Keratinocyte (primary cell): ENCODE data around the gene LRP3.

ENCODE experiments used
- EZH2 ChIP-seq: IDR thresholded peaks from one replicate; pipeline ENCODE4 v1.6.1; 2012; ENCODE audit warnings: inconsistent platforms, mild to moderate bottlenecking, low read length, moderate library complexity
- TF ChIP-seq, protein P1 (sequence below), 3 experiments: IDR thresholded peaks in 1 of 3; conservative IDR thresholded peaks in 1 of 3; optimal IDR thresholded peaks in 1 of 3; 2 replicates in 2 of 3; 3 replicates in 1 of 3; pipeline versions ENCODE3 to v1.5.1; 2011; ENCODE audit warnings: low read length in 3 of 3, mild to moderate bottlenecking in 3 of 3, moderate library complexity in 2 of 3, control low read depth in 1 of 3, inconsistent platforms in 1 of 3; ENCODE audit not compliant: insufficient read depth in 2 of 3; ENCODE audit errors: extremely low read depth in 1 of 3

DNA sequence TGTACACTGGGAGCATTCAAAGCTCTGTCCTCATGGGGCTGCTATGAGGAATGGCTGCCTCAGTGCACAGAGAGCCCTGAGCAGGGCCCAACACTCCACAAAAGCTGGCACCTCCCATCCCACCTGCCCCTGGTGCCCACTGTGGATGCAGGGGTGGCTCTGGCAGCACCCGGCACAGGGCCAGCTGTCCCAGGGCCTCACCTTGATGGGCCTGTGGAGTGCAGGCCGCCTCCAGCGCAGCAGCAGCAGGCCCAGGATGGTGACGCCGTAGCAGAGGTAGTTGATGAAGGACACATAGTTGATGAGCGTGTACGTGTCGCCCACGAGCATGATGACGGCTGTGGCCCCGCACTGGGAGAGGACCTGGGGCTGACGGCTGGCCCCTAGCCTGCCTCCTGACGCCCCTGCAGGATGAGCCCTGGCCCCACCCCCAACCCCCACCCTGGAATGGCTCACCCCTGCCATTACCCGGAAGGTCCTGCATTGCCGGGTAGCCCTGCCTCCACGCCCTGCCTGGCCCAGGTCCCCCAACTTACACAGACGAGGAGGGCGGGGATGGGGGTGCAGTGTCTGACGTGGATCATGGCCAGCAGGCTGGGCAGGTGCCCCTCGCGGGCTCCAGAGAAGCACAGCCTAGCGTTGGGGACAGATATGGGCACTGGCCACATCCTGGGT is 16.3 kb downstream of the LRP3 start:
- TF ChIP-seq, protein P1, sequence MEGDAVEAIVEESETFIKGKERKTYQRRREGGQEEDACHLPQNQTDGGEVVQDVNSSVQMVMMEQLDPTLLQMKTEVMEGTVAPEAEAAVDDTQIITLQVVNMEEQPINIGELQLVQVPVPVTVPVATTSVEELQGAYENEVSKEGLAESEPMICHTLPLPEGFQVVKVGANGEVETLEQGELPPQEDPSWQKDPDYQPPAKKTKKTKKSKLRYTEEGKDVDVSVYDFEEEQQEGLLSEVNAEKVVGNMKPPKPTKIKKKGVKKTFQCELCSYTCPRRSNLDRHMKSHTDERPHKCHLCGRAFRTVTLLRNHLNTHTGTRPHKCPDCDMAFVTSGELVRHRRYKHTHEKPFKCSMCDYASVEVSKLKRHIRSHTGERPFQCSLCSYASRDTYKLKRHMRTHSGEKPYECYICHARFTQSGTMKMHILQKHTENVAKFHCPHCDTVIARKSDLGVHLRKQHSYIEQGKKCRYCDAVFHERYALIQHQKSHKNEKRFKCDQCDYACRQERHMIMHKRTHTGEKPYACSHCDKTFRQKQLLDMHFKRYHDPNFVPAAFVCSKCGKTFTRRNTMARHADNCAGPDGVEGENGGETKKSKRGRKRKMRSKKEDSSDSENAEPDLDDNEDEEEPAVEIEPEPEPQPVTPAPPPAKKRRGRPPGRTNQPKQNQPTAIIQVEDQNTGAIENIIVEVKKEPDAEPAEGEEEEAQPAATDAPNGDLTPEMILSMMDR (optimal IDR thresholded peaks at IDR 0.05 in 1 of 3, IDR thresholded peaks at IDR 0.05 in 1 of 3, conservative IDR thresholded peaks at IDR 0.05 in 1 of 3; ENCODE audit: extremely low read depth in 1 of 3, insufficient read depth in 2 of 3, low read length in 3 of 3), result no peak
- TF ChIP-seq EZH2, result no peak
